Liver (tissue), 9 donors: ENCODE data around the gene AGPAT4. TPM values are rescaled to one million over a fixed set of nuclear protein-coding genes. Genes with fewer than 3 reads are reported as not detected.

Experiments
- DNase-seq: peaks from one replicate; pipeline ENCODE4 v3.0.0-alpha.2; 2017; ENCODE audit warnings: low spot score
- H3K27ac ChIP-seq, 2 donors: one replicate each; pipeline ENCODE4 v1.7.0; 2013; ENCODE audit warnings: inconsistent platforms in 2 of 2, low read length in 2 of 2, control low read depth in 1 of 2, low read depth in 1 of 2, mild to moderate bottlenecking in 1 of 2
- H3K27me3 ChIP-seq, 4 donors: one replicate each; pipeline versions ENCODE4 v1.6.1 to v1.7.0; 2013; ENCODE audit warnings: low read length in 3 of 4, inconsistent platforms in 1 of 4, mild to moderate bottlenecking in 1 of 4, moderate library complexity in 1 of 4; ENCODE audit not compliant: control insufficient read depth in 4 of 4, insufficient read depth in 4 of 4
- H3K36me3 ChIP-seq, 4 donors: one replicate each; pipeline versions ENCODE4 v1.6.1 to v1.7.0; 2013; ENCODE audit warnings: low read length in 3 of 4, mild to moderate bottlenecking in 3 of 4, low read depth in 1 of 4, moderate library complexity in 1 of 4; ENCODE audit not compliant: control insufficient read depth in 4 of 4, insufficient read depth in 3 of 4
- H3K4me1 ChIP-seq, 4 donors: one replicate each; pipeline versions ENCODE4 v1.6.1 to v1.7.0; 2013; ENCODE audit warnings: low read length in 3 of 4, mild to moderate bottlenecking in 3 of 4, moderate library complexity in 1 of 4; ENCODE audit not compliant: control insufficient read depth in 4 of 4, insufficient read depth in 4 of 4
- H3K4me3 ChIP-seq, 3 donors: one replicate each; pipeline versions ENCODE4 v1.6.1 to v1.7.0; 2013; ENCODE audit warnings: low read length in 3 of 3, control low read depth in 1 of 3, low read depth in 1 of 3, mild to moderate bottlenecking in 1 of 3
- H3K9ac ChIP-seq, 2 donors: one replicate each; pipeline ENCODE4 v1.7.0; 2013; ENCODE audit warnings: low read length in 2 of 2, mild to moderate bottlenecking in 2 of 2, moderate library complexity in 2 of 2, control low read depth in 1 of 2, low read depth in 1 of 2
- H3K9me3 ChIP-seq, 4 donors: one replicate each; pipeline versions ENCODE4 v1.6.1 to v1.7.0; 2013; ENCODE audit warnings: low read length in 3 of 4; ENCODE audit not compliant: control insufficient read depth in 4 of 4
- ATF3 ChIP-seq: IDR thresholded peaks from 2 replicates; pipeline ENCODE4 v1.6.1; 2016; ENCODE audit warnings: antibody characterized with exemption
- CTCF ChIP-seq: fragments of 150-350 bp; IDR thresholded peaks from 2 replicates; pipeline ENCODE4 v1.5.1; 2017; ENCODE audit warnings: improper control_type of control experiment, low read depth, low read length; ENCODE audit not compliant: missing input control
- EGR1 ChIP-seq, 2 donors: IDR thresholded peaks; 2 replicates each; pipeline ENCODE4 v1.6.1; 2016 to 2018; ENCODE audit warnings: antibody characterized with exemption in 2 of 2, low read depth in 2 of 2
- FOXA1 ChIP-seq: IDR thresholded peaks from 2 replicates; pipeline ENCODE4 v1.6.1; 2016; ENCODE audit warnings: antibody characterized with exemption
- FOXA2 ChIP-seq: IDR thresholded peaks from 2 replicates; pipeline ENCODE4 v1.6.1; 2016; ENCODE audit warnings: antibody characterized with exemption
- HNF4A ChIP-seq, 2 donors: conservative IDR thresholded peaks; 2 replicates each; pipeline ENCODE4 v1.6.1; 2016; ENCODE audit warnings: antibody characterized with exemption in 2 of 2, mild to moderate bottlenecking in 2 of 2
- HNF4G ChIP-seq: IDR thresholded peaks from 2 replicates; pipeline ENCODE4 v1.6.1; 2016; ENCODE audit warnings: antibody characterized with exemption
- JUND ChIP-seq, 2 donors: IDR thresholded peaks; 2 replicates each; pipeline ENCODE4 v1.6.1; 2016; ENCODE audit warnings: antibody characterized with exemption in 2 of 2
- MAX ChIP-seq: IDR thresholded peaks from 2 replicates; pipeline ENCODE4 v1.6.1; 2016; ENCODE audit warnings: antibody characterized with exemption
- NR2F2 ChIP-seq: IDR thresholded peaks from 2 replicates; pipeline ENCODE4 v1.6.1; 2016; ENCODE audit warnings: antibody characterized with exemption
- RAD21 ChIP-seq, 2 donors: IDR thresholded peaks; 2 replicates each; pipeline ENCODE4 v1.6.1; 2016; ENCODE audit warnings: antibody characterized with exemption in 2 of 2, mild to moderate bottlenecking in 2 of 2
- REST ChIP-seq: IDR thresholded peaks from 2 replicates; pipeline ENCODE4 v1.6.1; 2016; ENCODE audit warnings: antibody characterized with exemption, mild to moderate bottlenecking
- RXRA ChIP-seq, 2 donors: IDR thresholded peaks; 2 replicates each; pipeline ENCODE4 v1.6.1; 2017 to 2018; ENCODE audit warnings: antibody characterized with exemption in 2 of 2, mild to moderate bottlenecking in 1 of 2
- SP1 ChIP-seq: IDR thresholded peaks from 2 replicates; pipeline ENCODE4 v1.6.1; 2018; ENCODE audit warnings: antibody characterized with exemption, mild to moderate bottlenecking
- TAF1 ChIP-seq: conservative IDR thresholded peaks from 2 replicates; pipeline ENCODE4 v1.6.1; 2016; ENCODE audit warnings: antibody characterized with exemption, mild to moderate bottlenecking
- YY1 ChIP-seq: IDR thresholded peaks from 2 replicates; pipeline ENCODE4 v1.6.1; 2016; ENCODE audit warnings: antibody characterized with exemption, mild to moderate bottlenecking
- ZBTB33 ChIP-seq: IDR thresholded peaks from 2 replicates; pipeline ENCODE4 v1.6.1; 2016; ENCODE audit warnings: antibody characterized with exemption
- WGBS: extraction: QIAGEN DNeasy Blood & Tissue Kit; methylation state at CpG from one replicate; pipeline ENCODE4 v1.1.7; 2013; 5-methylcytosine and 5-hydroxymethylcytosine counted together
- polyA plus RNA-seq, 2 donors: library from polyadenylated mRNA; stranded (reverse) in 1 of 2; unstranded in 1 of 2; fragments of 200-250 nt in 1 of 2; fragments of >200 nt in 1 of 2; fragmentation: Nextera tagmentation in 1 of 2; extraction: Ambion mirVana in 1 of 2; gene quantifications; one replicate each; pipeline versions ENCODE4 v1.2.1 to v1.2.3, GENCODE V29; 2013 to 2015
- total RNA-seq, 2 donors: library from RNA; depleted of rRNA; stranded (reverse); fragments of >200 nt; gene quantifications; one replicate each; pipeline ENCODE4 v1.2.3, GENCODE V29; 2014
- donor health status: healthy.
- donor health status: healthy.
- donor health status: healthy.
- donor health status: healthy.
- donor health status: healthy.

Gene AGPAT4
- total and polyA plus RNA-seq, 4 donors: 0.44 to 17.5 (median 0.69) TPM

GRCh38 chr6:161211380-161212035, 62.4 kb downstream of the AGPAT4 start:
- Histone ChIP-seq H3K4me3 (no peak overlapping the region), H3K27ac (no peak overlapping the region), H3K4me1 (no peaks in the 10 kb centered on the region), H3K9ac (no peak overlapping the region), H3K27me3 (no peaks in the 10 kb centered on the region), H3K36me3 (no peaks in the 10 kb centered on the region), H3K9me3 (no peaks in the 10 kb centered on the region)
- 80% methylated on average over 3 of the region's 3 CpGs for WGBS
- no peak for DNase-seq
- TF ChIP-seq NR2F2: no peak

- no peak for TF ChIP-seq FOXA2
- TF ChIP-seq EGR1 (IDR thresholded peaks at IDR 0.05; ENCODE audit: low read depth in 2 of 2): no peak
- TF ChIP-seq YY1: no peak
- TF ChIP-seq RXRA (IDR thresholded peaks at IDR 0.05): no peak
- no peak for TF ChIP-seq MAX
- no peak for TF ChIP-seq CTCF
- TF ChIP-seq REST: no peak
- TF ChIP-seq TAF1: no peak
- no peak for TF ChIP-seq JUND (IDR thresholded peaks at IDR 0.05)
- no peak for TF ChIP-seq HNF4A (conservative IDR thresholded peaks at IDR 0.05)
- TF ChIP-seq ZBTB33: no peak
- no peak for TF ChIP-seq FOXA1
- TF ChIP-seq RAD21 (IDR thresholded peaks at IDR 0.05): no peak
- TF ChIP-seq NR2F2: no peak
- TF ChIP-seq HNF4G: no peak
- no peak for TF ChIP-seq SP1
- no peak for TF ChIP-seq ATF3
- H3K4me3 ChIP-seq: no peak overlapping the region
- no peaks in the 10 kb centered on the region for H3K36me3 ChIP-seq
- 98% methylated on average over 2 of the region's 2 CpGs for WGBS
- no peak for DNase-seq
- H3K9me3 ChIP-seq: no peaks in the 10 kb centered on the region
- no peaks in the 10 kb centered on the region for H3K27me3 ChIP-seq
- no peak overlapping the region for H3K9ac ChIP-seq
- no peaks in the 10 kb centered on the region for H3K4me1 ChIP-seq
- H3K27ac ChIP-seq: no peak overlapping the region
Observed at GRCh38 chr6:161210857-161211256, 63.0 kb downstream of the AGPAT4 start.
